OCI-LY1 (cell line): ENCODE data around the gene SRGAP2C.
"Not testable (repeated sequence)": the region's sequence is repeated elsewhere in the genome, so short reads cannot be mapped to it uniquely, and the experiment has no call there.

Experiments used
- H2AFZ ChIP-seq: fragments of 200-600 bp; sonication (generic), shearing (Covaris generic); 2 replicates; pipeline ENCODE4 v1.6.0; 2014; ENCODE audit warnings: antibody characterized with exemption, mild to moderate bottlenecking, low read length
- H3F3A ChIP-seq: fragments of 200-600 bp; sonication (generic), shearing (Covaris generic); 2 replicates; pipeline ENCODE4 v1.6.0; 2014; ENCODE audit warnings: mild to moderate bottlenecking, antibody characterized with exemption, low read length, moderate library complexity; ENCODE audit not compliant: insufficient read depth
- H3K27ac ChIP-seq: fragments of 200-600 bp; sonication (generic); 2 replicates; pipeline ENCODE4 v1.5.1; 2014; ENCODE audit warnings: low read length, mixed run types, mild to moderate bottlenecking, low read depth; ENCODE audit not compliant: poor library complexity, severe bottlenecking
- H3K27me3 ChIP-seq: fragments of 200-600 bp; sonication (generic); 2 replicates; pipeline ENCODE4 v1.6.0; 2014; ENCODE audit warnings: antibody characterized with exemption, mild to moderate bottlenecking, low read length, moderate library complexity; ENCODE audit not compliant: insufficient read depth
- H3K36me3 ChIP-seq: fragments of 200-600 bp; sonication (generic); 2 replicates; pipeline ENCODE4 v1.6.1; 2014; ENCODE audit warnings: mild to moderate bottlenecking, antibody characterized with exemption, low read length, moderate library complexity, mixed read lengths; ENCODE audit not compliant: insufficient read depth
- H3K4me1 ChIP-seq: fragments of 200-600 bp; sonication (generic); 2 replicates; pipeline ENCODE4 v1.5.1; 2014; ENCODE audit warnings: mild to moderate bottlenecking, low read length, moderate library complexity; ENCODE audit not compliant: insufficient read depth, severe bottlenecking
- H3K4me2 ChIP-seq: fragments of 200-600 bp; sonication (generic), shearing (Covaris generic); 2 replicates; pipeline ENCODE4 v1.6.1; 2014; ENCODE audit warnings: low read length
- H3K4me3 ChIP-seq: fragments of 200-600 bp; sonication (generic); 2 replicates; pipeline ENCODE4 v1.5.1; 2014; ENCODE audit warnings: low read length, low read depth, mild to moderate bottlenecking, mixed read lengths; ENCODE audit not compliant: poor library complexity, severe bottlenecking
- H3K79me2 ChIP-seq: fragments of 200-600 bp; shearing (Covaris generic); 2 replicates; pipeline ENCODE4 v1.6.1; 2016; ENCODE audit warnings: mixed run types, low read length, mixed read lengths; ENCODE audit not compliant: insufficient read depth
- H3K9ac ChIP-seq: fragments of 200-600 bp; sonication (generic), shearing (Covaris generic); 2 replicates; pipeline ENCODE4 v1.6.1; 2014; ENCODE audit warnings: mild to moderate bottlenecking, low read length, mixed read lengths
- H3K9me2 ChIP-seq: fragments of 200-600 bp; sonication (generic), shearing (Covaris generic); 2 replicates; pipeline ENCODE4 v1.6.1; 2014; ENCODE audit warnings: low read depth, mild to moderate bottlenecking, low read length, mixed read lengths
- H3K9me3 ChIP-seq: fragments of 200-600 bp; shearing (Covaris generic); 2 replicates; pipeline ENCODE4 v1.6.1; 2014; ENCODE audit warnings: low read length, mixed read lengths
- H4K20me1 ChIP-seq: fragments of 200-600 bp; sonication (generic), shearing (Covaris generic); 2 replicates; pipeline ENCODE4 v1.6.0; 2016; ENCODE audit warnings: mild to moderate bottlenecking, low read length; ENCODE audit not compliant: insufficient read depth

The SRGAP2C gene

GRCh38 chr1:121366171-121366570 is 181.4 kb downstream of the SRGAP2C start:
- not testable (repeated sequence) for H3K9ac ChIP-seq, H3K36me3 ChIP-seq, H3K9me2 ChIP-seq, H3K4me2 ChIP-seq, H3K27ac ChIP-seq, H3K4me3 ChIP-seq, H3K4me1 ChIP-seq, H4K20me1 ChIP-seq, H3K27me3 ChIP-seq, H3F3A ChIP-seq, H3K79me2 ChIP-seq, H2AFZ ChIP-seq, H3K9me3 ChIP-seq

- not testable (repeated sequence) for H3K27ac ChIP-seq, H3K36me3 ChIP-seq, H3K9ac ChIP-seq, H3K79me2 ChIP-seq, H3K9me2 ChIP-seq, H3K4me1 ChIP-seq, H2AFZ ChIP-seq, H3K4me3 ChIP-seq, H3F3A ChIP-seq, H3K4me2 ChIP-seq, H3K27me3 ChIP-seq, H3K9me3 ChIP-seq, H4K20me1 ChIP-seq
Observed at GRCh38 chr1:121368910-121369309, 184.1 kb downstream of the SRGAP2C start.

DNA sequence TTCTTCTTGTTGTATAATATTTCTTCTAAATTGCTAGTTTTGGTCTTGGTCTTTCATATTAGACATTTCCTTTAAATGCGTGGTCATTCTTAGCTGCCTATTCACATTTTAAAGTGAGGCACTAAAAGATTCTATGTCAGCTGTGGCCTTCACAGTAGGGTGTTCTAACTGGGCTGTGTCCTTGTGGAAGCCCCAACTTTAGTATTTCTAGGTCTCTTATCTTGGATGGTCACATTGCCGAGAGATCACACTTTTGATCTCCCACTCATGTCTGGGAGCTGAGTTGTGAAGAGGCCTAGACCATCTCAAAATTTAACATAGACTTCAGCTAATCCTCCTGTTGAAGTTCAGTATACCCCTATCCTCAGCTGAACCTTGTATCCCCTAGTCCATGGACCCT is 185.2 kb downstream of the SRGAP2C start:
- H3K9me3 ChIP-seq, H3K9ac ChIP-seq, H3K9me2 ChIP-seq, H3K36me3 ChIP-seq, H3K27me3 ChIP-seq, H2AFZ ChIP-seq, H3K79me2 ChIP-seq, H3F3A ChIP-seq, H3K4me3 ChIP-seq, H3K27ac ChIP-seq, H3K4me1 ChIP-seq, H4K20me1 ChIP-seq, H3K4me2 ChIP-seq: not testable (repeated sequence)

GRCh38 chr1:121374851-121375367 is 190.1 kb downstream of the SRGAP2C start:
- not testable (repeated sequence) for H3K79me2 ChIP-seq, H3K9me2 ChIP-seq, H4K20me1 ChIP-seq, H3K4me1 ChIP-seq, H3K36me3 ChIP-seq, H2AFZ ChIP-seq, H3K27ac ChIP-seq, H3K27me3 ChIP-seq, H3K4me2 ChIP-seq, H3F3A ChIP-seq, H3K4me3 ChIP-seq, H3K9me3 ChIP-seq, H3K9ac ChIP-seq

DNA sequence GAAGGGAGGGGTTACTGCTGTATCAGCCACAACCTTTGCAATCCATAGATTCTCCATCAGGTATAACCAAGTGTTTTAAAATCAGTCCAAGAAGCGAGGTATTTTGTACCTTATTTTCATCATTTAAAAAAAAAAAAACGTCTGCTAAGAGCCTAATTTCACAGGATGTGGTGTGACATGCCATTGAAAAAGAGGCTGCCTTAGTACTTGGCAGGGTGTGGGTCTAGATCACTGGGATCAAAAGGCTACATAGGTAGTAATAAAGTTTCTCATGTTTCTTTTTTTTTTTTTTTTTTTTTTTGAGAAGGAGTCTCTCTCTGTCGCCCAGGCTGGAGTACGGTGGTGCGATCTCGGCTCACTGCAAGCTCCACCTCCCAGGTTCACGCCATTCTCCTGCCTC is 192.2 kb downstream of the SRGAP2C start:
- not testable (repeated sequence) for H3K9me3 ChIP-seq, H3K4me3 ChIP-seq, H3K27ac ChIP-seq, H3K9me2 ChIP-seq, H3K79me2 ChIP-seq, H2AFZ ChIP-seq, H3K4me2 ChIP-seq, H3K27me3 ChIP-seq, H3K4me1 ChIP-seq, H3K9ac ChIP-seq, H3K36me3 ChIP-seq, H3F3A ChIP-seq, H4K20me1 ChIP-seq

DNA sequence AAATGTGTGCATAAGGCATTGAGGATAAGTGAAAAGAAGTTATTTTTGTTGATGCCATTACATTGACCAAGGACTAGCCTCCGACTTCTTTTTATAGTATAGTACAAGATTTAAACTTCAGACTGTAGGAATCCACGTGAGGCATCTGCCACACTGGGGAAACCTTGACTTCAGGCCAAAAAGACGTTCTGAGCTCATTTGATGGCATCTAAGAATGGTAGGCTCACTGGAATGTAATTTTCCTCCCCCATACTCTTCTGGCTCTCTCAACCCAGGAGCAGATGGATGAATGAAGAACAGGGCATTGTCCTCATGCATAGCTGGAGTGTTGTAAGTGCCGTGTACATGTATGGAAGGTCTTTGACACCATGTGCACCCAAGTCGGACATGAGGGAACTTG is 194.0 kb downstream of the SRGAP2C start:
- H4K20me1 ChIP-seq, H3K27me3 ChIP-seq, H3K27ac ChIP-seq, H2AFZ ChIP-seq, H3K4me1 ChIP-seq, H3K79me2 ChIP-seq, H3K9ac ChIP-seq, H3K9me3 ChIP-seq, H3K9me2 ChIP-seq, H3F3A ChIP-seq, H3K4me3 ChIP-seq, H3K36me3 ChIP-seq, H3K4me2 ChIP-seq: not testable (repeated sequence)

DNA sequence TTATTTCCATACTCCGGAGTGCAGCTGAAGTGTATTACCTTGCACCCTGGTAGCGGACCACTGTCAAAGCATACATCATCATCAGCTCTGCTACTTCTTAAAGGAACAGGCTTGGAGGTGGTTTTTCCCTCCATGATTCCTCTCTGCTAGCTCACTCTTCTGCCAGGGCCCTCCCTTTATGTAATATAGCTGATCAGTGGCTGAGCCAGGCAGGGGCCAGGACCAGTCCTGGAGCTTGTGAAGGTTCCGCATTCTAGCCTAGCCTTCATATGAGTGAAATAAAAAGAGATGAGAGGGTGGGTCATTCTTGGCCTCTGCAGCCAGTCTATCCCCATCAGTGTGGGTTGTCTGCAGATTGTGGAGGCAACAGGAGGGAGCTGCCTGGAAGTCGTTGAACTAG is 200.0 kb downstream of the SRGAP2C start:
- H3K36me3 ChIP-seq, H2AFZ ChIP-seq, H3K4me3 ChIP-seq, H3K79me2 ChIP-seq, H3K9me3 ChIP-seq, H4K20me1 ChIP-seq, H3F3A ChIP-seq, H3K9ac ChIP-seq, H3K27ac ChIP-seq, H3K27me3 ChIP-seq, H3K4me2 ChIP-seq, H3K9me2 ChIP-seq, H3K4me1 ChIP-seq: not testable (repeated sequence)

DNA sequence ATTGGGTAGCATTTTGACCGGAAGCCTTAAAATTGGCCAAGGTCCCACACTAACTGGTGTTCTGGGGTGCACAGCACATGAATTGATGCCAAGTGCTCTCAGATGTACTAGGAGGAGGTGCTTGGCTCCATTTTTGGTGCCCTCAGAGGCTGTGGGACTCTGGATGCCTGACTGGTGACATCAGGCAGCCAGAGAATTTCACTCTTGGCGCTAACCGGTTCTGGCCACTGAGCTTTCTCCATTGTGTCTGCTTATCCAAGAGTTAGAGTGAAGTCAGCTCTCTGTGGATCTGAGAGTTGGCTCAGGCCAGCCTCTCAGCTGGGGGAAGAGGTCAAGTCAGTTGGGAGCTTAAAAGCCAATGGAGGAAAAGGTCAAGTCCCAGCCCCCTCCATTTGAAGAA is 200.4 kb downstream of the SRGAP2C start:
- not testable (repeated sequence) for H3K36me3 ChIP-seq, H2AFZ ChIP-seq, H3K4me1 ChIP-seq, H3K9me3 ChIP-seq, H3K4me2 ChIP-seq, H3K27ac ChIP-seq, H3K27me3 ChIP-seq, H3F3A ChIP-seq, H3K79me2 ChIP-seq, H3K4me3 ChIP-seq, H3K9ac ChIP-seq, H3K9me2 ChIP-seq, H4K20me1 ChIP-seq
